Endodermal cell (in vitro differentiated cells): Measurements from ENCODE around the gene NPEPPS. TPM values are rescaled to one million over a fixed set of nuclear protein-coding genes. Genes with fewer than 3 reads are reported as not detected.

ENCODE experiments used
- DNase-seq: peaks from one replicate; pipeline ENCODE4 v3.0.0-alpha.2; 2017
- H3K27ac ChIP-seq: 2 replicates; pipeline ENCODE4 v1.5.1; 2013; ENCODE audit warnings: mild to moderate bottlenecking, low read depth, low read length, moderate library complexity
- H3K27me3 ChIP-seq: 2 replicates; pipeline ENCODE4 v1.6.1; 2013; ENCODE audit warnings: mild to moderate bottlenecking, low read length, moderate library complexity; ENCODE audit not compliant: insufficient read depth, control insufficient read depth, poor library complexity, severe bottlenecking
- H3K36me3 ChIP-seq: 2 replicates; pipeline ENCODE4 v1.7.0; 2013; ENCODE audit warnings: mild to moderate bottlenecking, low read length, moderate library complexity; ENCODE audit not compliant: control insufficient read depth, insufficient read depth
- H3K4me1 ChIP-seq: one replicate; pipeline ENCODE4 v1.7.0; 2013; ENCODE audit warnings: low read length; ENCODE audit not compliant: control insufficient read depth, insufficient read depth
- H3K4me3 ChIP-seq: 2 replicates; pipeline ENCODE4 v1.5.1; 2013; ENCODE audit warnings: mild to moderate bottlenecking, low read length, moderate library complexity
- H3K9ac ChIP-seq: 2 replicates; pipeline ENCODE4 v1.6.1; 2013; ENCODE audit warnings: mild to moderate bottlenecking, low read length, moderate library complexity; ENCODE audit not compliant: poor library complexity, severe bottlenecking; ENCODE audit errors: extremely low read depth
- H3K9me3 ChIP-seq: 2 replicates; pipeline ENCODE4 v1.6.1; 2013; ENCODE audit warnings: mild to moderate bottlenecking, low read length, moderate library complexity; ENCODE audit not compliant: control insufficient read depth
- H3K27ac Mint-ChIP-seq: 2 replicates; pipeline ENCODE4 v1.8.0; 2020; ENCODE audit warnings: mixed read lengths
- H3K27me3 Mint-ChIP-seq: 2 replicates; pipeline ENCODE4 v1.8.0; 2021; ENCODE audit warnings: mild to moderate bottlenecking, mixed read lengths; ENCODE audit not compliant: insufficient read depth
- H3K36me3 Mint-ChIP-seq: 2 replicates; pipeline ENCODE4 v1.8.0; 2020; ENCODE audit warnings: low read depth, mixed read lengths
- H3K4me1 Mint-ChIP-seq: 2 replicates; pipeline ENCODE4 v1.8.0; 2020; ENCODE audit warnings: mixed read lengths
- H3K4me3 Mint-ChIP-seq: 2 replicates; pipeline ENCODE4 v1.8.0; 2020; ENCODE audit warnings: mild to moderate bottlenecking, moderate library complexity, mixed read lengths
- H3K9me3 Mint-ChIP-seq: 2 replicates; pipeline ENCODE4 v1.8.0; 2020; ENCODE audit warnings: mild to moderate bottlenecking, mixed read lengths
- WGBS, 2 experiments: methylation state at CpG; one replicate each; pipeline versions ENCODE4 v1.1.5 to v1.1.7; 2013; ENCODE audit warnings: missing lambda C conversion rate in 2 of 2, mixed read lengths in 1 of 2; ENCODE audit not compliant: insufficient coverage in 1 of 2, insufficient read length in 1 of 2; 5-methylcytosine and 5-hydroxymethylcytosine counted together
- total RNA-seq, 2 donors: library from RNA; stranded (reverse); fragmentation: NEBNext Ultra II Directional in 1 of 2; extraction: Animal tissue kit (Norgen Biotek cat#: 25700) in 1 of 2; gene quantifications; 2 replicates in 1 of 2; 3 replicates in 1 of 2; pipeline ENCODE4 v1.2.1, GENCODE V29; 2021
- TF ChIP-seq, protein P1 (sequence below): fragments of 200-600 bp; sonication (generic); conservative IDR thresholded peaks from 2 replicates; pipeline ENCODE4 v1.5.0; 2021; ENCODE audit warnings: antibody characterized with exemption, mild to moderate bottlenecking

Gene NPEPPS
- total RNA-seq, 2 donors from 2014 or later, result 178 to 194 TPM

DNA sequence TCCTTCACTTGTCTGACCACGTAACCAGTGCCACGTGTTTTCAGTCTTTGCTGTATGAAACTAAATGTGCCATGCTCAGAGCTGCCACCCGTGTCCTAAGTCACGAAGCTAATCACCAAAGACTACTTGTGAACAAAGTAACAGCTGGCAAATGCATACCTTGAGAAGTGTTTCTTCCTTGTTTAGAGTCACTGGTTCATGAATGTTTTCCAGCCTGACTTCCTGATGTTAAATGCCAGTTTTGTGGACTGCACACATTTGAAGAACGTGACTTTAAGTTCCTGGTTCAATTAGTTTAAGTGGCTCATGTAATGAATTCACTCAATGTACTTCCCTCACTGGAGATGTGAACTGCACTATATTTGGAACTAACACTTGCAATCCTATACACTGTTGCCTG, 98.9 kb downstream of the NPEPPS start:
- no peaks in the 10 kb centered on the region for H3K27me3 Mint-ChIP-seq
- peaks cover 19% of the 10 kb centered on the region for H3K36me3 Mint-ChIP-seq
- peaks cover 10% of the 10 kb centered on the region for H3K36me3 ChIP-seq
- no peaks in the 10 kb centered on the region for H3K27me3 ChIP-seq
- H3K4me3 Mint-ChIP-seq, result no peak overlapping the region
- no peak for DNase-seq
- TF ChIP-seq, protein P1, sequence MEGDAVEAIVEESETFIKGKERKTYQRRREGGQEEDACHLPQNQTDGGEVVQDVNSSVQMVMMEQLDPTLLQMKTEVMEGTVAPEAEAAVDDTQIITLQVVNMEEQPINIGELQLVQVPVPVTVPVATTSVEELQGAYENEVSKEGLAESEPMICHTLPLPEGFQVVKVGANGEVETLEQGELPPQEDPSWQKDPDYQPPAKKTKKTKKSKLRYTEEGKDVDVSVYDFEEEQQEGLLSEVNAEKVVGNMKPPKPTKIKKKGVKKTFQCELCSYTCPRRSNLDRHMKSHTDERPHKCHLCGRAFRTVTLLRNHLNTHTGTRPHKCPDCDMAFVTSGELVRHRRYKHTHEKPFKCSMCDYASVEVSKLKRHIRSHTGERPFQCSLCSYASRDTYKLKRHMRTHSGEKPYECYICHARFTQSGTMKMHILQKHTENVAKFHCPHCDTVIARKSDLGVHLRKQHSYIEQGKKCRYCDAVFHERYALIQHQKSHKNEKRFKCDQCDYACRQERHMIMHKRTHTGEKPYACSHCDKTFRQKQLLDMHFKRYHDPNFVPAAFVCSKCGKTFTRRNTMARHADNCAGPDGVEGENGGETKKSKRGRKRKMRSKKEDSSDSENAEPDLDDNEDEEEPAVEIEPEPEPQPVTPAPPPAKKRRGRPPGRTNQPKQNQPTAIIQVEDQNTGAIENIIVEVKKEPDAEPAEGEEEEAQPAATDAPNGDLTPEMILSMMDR, result no peak
- no peak overlapping the region for H3K4me3 ChIP-seq
- WGBS, 2 experiments, result 78 to 85% methylated on average over 5 of the region's 5 CpGs
- H3K27ac Mint-ChIP-seq, result no peak overlapping the region
- no peak overlapping the region for H3K27ac ChIP-seq
- no peaks in the 10 kb centered on the region for H3K4me1 ChIP-seq
- no peaks in the 10 kb centered on the region for H3K4me1 Mint-ChIP-seq
- H3K9me3 Mint-ChIP-seq, result no peaks in the 10 kb centered on the region
- H3K9me3 ChIP-seq, result no peaks in the 10 kb centered on the region
- H3K9ac ChIP-seq, result no peak overlapping the region

DNA sequence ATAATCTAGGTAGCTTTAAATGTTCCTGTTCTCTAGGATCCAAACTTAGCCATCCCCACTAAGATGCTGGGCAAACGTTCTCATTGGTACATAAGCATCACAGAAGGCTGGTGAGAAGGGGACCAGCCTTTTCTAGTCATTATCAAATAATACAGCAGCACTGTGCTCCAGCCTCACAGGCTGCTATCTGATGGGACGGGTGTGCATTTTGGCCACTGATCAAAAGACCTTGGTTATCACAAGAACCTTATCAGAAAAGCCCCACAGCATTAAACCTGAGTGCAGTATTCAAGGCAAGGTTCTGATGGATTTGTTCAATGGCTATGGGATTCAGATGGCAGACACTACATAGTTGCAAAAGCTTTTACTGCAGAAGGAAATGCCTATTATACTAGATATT, 99.7 kb downstream of the NPEPPS start:
- no peaks in the 10 kb centered on the region for H3K27me3 Mint-ChIP-seq
- WGBS, 2 experiments, result 81 to 90% methylated on average over 2 of the region's 2 CpGs
- no peak overlapping the region for H3K4me3 Mint-ChIP-seq
- no peak overlapping the region for H3K9ac ChIP-seq
- H3K4me1 ChIP-seq, result no peaks in the 10 kb centered on the region
- H3K4me3 ChIP-seq, result no peak overlapping the region
- no peaks in the 10 kb centered on the region for H3K9me3 ChIP-seq
- no peak for DNase-seq
- no peaks in the 10 kb centered on the region for H3K27me3 ChIP-seq
- peaks cover 12% of the 10 kb centered on the region for H3K36me3 Mint-ChIP-seq
- TF ChIP-seq, protein P1, result no peak
- peaks cover 3% of the 10 kb centered on the region for H3K36me3 ChIP-seq
- H3K9me3 Mint-ChIP-seq, result no peaks in the 10 kb centered on the region
- no peak overlapping the region for H3K27ac Mint-ChIP-seq
- H3K27ac ChIP-seq, result no peak overlapping the region
- H3K4me1 Mint-ChIP-seq, result no peaks in the 10 kb centered on the region

DNA sequence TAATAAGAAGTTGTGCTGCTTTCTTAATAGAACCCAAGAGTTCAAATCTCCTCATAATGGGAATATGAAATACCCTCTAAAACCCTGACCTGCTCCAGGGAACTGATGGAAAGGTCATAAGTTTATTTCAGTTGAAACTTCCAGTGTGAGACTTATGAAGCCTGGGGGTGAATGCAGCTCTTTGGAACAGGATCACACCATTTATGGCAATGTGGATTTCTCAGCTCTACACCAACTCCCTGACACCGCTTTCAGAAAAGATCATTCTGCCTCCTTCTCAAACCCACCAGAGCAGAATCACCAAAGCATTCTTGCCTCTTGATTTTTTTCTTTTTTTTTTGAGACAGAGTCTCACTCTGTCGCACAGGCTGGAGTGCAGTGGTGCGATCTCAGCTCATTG, 102.1 kb downstream of the NPEPPS start:
- H3K9me3 ChIP-seq, result no peaks in the 10 kb centered on the region
- Mint-ChIP-seq H3K27ac (no peak overlapping the region), H3K27me3 (no peaks in the 10 kb centered on the region), H3K9me3 (no peaks in the 10 kb centered on the region), H3K4me3 (no peak overlapping the region), H3K36me3 (peaks cover 12% of the 10 kb centered on the region), H3K4me1 (no peaks in the 10 kb centered on the region)
- peaks cover 4% of the 10 kb centered on the region for H3K36me3 ChIP-seq
- H3K4me1 ChIP-seq, result no peaks in the 10 kb centered on the region
- H3K27ac ChIP-seq, result no peak overlapping the region
- H3K4me3 ChIP-seq, result no peak overlapping the region
- 84 to 94% methylated on average over 3 of the region's 3 CpGs for WGBS, 2 experiments
- H3K9ac ChIP-seq, result no peak overlapping the region
- DNase-seq, result no peak
- H3K27me3 ChIP-seq, result no peaks in the 10 kb centered on the region
- TF ChIP-seq, protein P1, result no peak
